Adrenal gland (tissue), 12 donors: ENCODE data around the gene SDHAF1. TPM values are rescaled to one million over a fixed set of nuclear protein-coding genes. Genes with fewer than 3 reads are reported as not detected.

Source experiments
- DNase-seq, 7 donors: peaks; one replicate each; pipeline ENCODE4 v3.0.0-alpha.2; 2019 to 2020
- H3K27ac ChIP-seq, 5 donors: fragments of 200-600 bp; sonication (generic) in 4 of 5; 1 replicate in 3 of 5; 2 replicates in 2 of 5; pipeline versions ENCODE4 v1.5.1 to v1.8.0; 2016 to 2020; ENCODE audit warnings: mild to moderate bottlenecking in 1 of 5
- H3K27me3 ChIP-seq: fragments of 200-600 bp; 2 replicates; pipeline ENCODE4 v1.8.0; 2021
- H3K36me3 ChIP-seq, 2 donors: fragments of 200-600 bp; replicated peaks in 1 of 2; 1 replicate in 1 of 2; 2 replicates in 1 of 2; pipeline versions ENCODE4 v1.5.1 to v1.8.0; 2018 to 2022
- H3K4me1 ChIP-seq, 2 donors: fragments of 200-600 bp; replicated peaks in 1 of 2; 1 replicate in 1 of 2; 2 replicates in 1 of 2; pipeline versions ENCODE4 v1.5.1 to v1.8.0; 2018 to 2021
- H3K4me3 ChIP-seq, 4 donors: fragments of 200-600 bp; sonication (generic) in 3 of 4; one replicate each; pipeline ENCODE4 v1.5.1; 2016 to 2018
- H3K9me3 ChIP-seq, 3 donors: fragments of 200-600 bp; sonication (generic) in 1 of 3; replicated peaks in 1 of 3; 1 replicate in 2 of 3; 2 replicates in 1 of 3; pipeline versions ENCODE4 v1.5.1 to v1.8.0; 2016 to 2021
- CTCF ChIP-seq, 6 experiments: fragments of 450-650 bp in 4 of 6; fragments of 200-600 bp in 2 of 6; sonication (generic) in 1 of 6; IDR thresholded peaks; 1 replicate in 5 of 6; 2 replicates in 1 of 6; pipeline versions ENCODE4 v1.5.1 to v1.8.0; 2016 to 2021; ENCODE audit warnings: antibody characterized with exemption in 6 of 6, mild to moderate bottlenecking in 2 of 6, moderate library complexity in 1 of 6
- POLR2A ChIP-seq, 2 donors: fragments of 450-650 bp; IDR thresholded peaks; one replicate each; pipeline ENCODE4 v1.6.1; 2017; ENCODE audit warnings: antibody characterized with exemption in 2 of 2, mild to moderate bottlenecking in 2 of 2, moderate library complexity in 1 of 2
- WGBS, 4 donors: extraction: QIAGEN DNeasy Blood & Tissue Kit in 2 of 4; methylation state at CpG; one replicate each; pipeline versions ENCODE4 v1.1.5 to v1.1.7; 2013 to 2017; 5-methylcytosine and 5-hydroxymethylcytosine counted together
- intact Hi-C, 2 donors: fragments of 100-400 bp; cut with DNase I; formaldehyde crosslinking; loops; one replicate each; pipeline versions ENCODE4 v1.14.1 to v1.15.0; 2022 to 2023
- polyA plus RNA-seq, 3 donors: library from polyadenylated mRNA; stranded (reverse); fragments of 200-250 nt in 2 of 3; fragments of 350-450 nt in 1 of 3; fragmentation: Illumina TruSeq in 1 of 3; extraction: RNeasy Lipid Tissue Mini Kit (QIAGEN cat#74804) in 1 of 3; gene quantifications; one replicate each; pipeline ENCODE4 v1.2.3, GENCODE V29; 2013 to 2014
- total RNA-seq, 9 donors: library from RNA; depleted of rRNA in 4 of 9; stranded (reverse); fragments of >200 nt in 4 of 9; fragments of 120-200 nt in 1 of 9; fragmentation: NEBNext Ultra II Directional in 1 of 9; extraction: Animal tissue kit (Norgen Biotek cat#: 25700) in 1 of 9; gene quantifications; one replicate each; pipeline versions ENCODE4 v1.1.0 to v1.2.4, GENCODE V29; 2013 to 2023
- donor health status: healthy with polysubstance abuse.
- donor health status: Bipolar disorder and iron deficiency.
- donor health status: DM: yes; HTN: yes; CAD: no.
- donor health status: DM: no; HTN: no; CAD: no.
- donor health status: DM: no; HTN: no; CAD: no.
- donor health status: DM: yes; HTN: yes; CAD: no.

SDHAF1 gene
- total and polyA plus RNA-seq, 12 donors, result 13.7 to 68.9 (median 23.3) TPM

- Histone ChIP-seq H3K27me3 (peaks cover 7% of the 10 kb centered on the region), H3K9me3 (no peaks in the 10 kb centered on the region), H3K4me3 (no peak overlapping the region), H3K36me3 (no peaks in the 10 kb centered on the region), H3K4me1 (peaks cover 13 to 18% of the 10 kb centered on the region in 2 donors), H3K27ac (no peak overlapping the region)
- TF ChIP-seq POLR2A (IDR thresholded peaks at IDR 0.05) (no peak), CTCF (IDR thresholded peaks at IDR 0.05) (no peak)
- intact Hi-C loops, result no loop called here
- 75 to 77% (median 76%) methylated on average over 8 to 10 of the region's 10 CpGs for WGBS, 4 donors
- DNase-seq, result no peak
Measured at GRCh38 chr19:35990771-35991730, 3.9 kb upstream of the SDHAF1 start.

- Histone ChIP-seq H3K9me3 (no peaks in the 10 kb centered on the region), H3K4me1 (peaks cover 21 to 24% of the 10 kb centered on the region in 2 donors), H3K4me3 (no peak overlapping the region), H3K27ac (no peak overlapping the region), H3K36me3 (no peaks in the 10 kb centered on the region), H3K27me3 (no peaks in the 10 kb centered on the region)
- 75 to 87% (median 84%) methylated on average over 7 of the region's 7 CpGs for WGBS, 4 donors
- no peak for TF ChIP-seq CTCF (IDR thresholded peaks at IDR 0.05)
- no peak for TF ChIP-seq POLR2A (IDR thresholded peaks at IDR 0.05)
- intact Hi-C loops, result no loop called here
- DNase-seq, result no peak
Measured at GRCh38 chr19:35991731-35992450, 3.1 kb upstream of the SDHAF1 start.

- H3K4me1 ChIP-seq, result peaks cover 20 to 21% of the 10 kb centered on the region in 2 donors
- no peaks in the 10 kb centered on the region for H3K27me3 ChIP-seq
- H3K4me3 ChIP-seq, result no peak overlapping the region
- intact Hi-C loops, result no loop called here
- H3K9me3 ChIP-seq, result no peaks in the 10 kb centered on the region
- TF ChIP-seq POLR2A (IDR thresholded peaks at IDR 0.05) (no peak), CTCF (IDR thresholded peaks at IDR 0.05) (no peak)
- peaks cover 0 to 3% of the 10 kb centered on the region in 2 donors for H3K36me3 ChIP-seq
- H3K27ac ChIP-seq, result no peak overlapping the region
- 83 to 95% (median 91%) methylated on average over 8 of the region's 8 CpGs for WGBS, 4 donors
- DNase-seq, result no peak
Measured at GRCh38 chr19:35992907-35993765, 1.9 kb upstream of the SDHAF1 start.
